ENCODE results near the gene GALR1.

Gene GALR1

DNA sequence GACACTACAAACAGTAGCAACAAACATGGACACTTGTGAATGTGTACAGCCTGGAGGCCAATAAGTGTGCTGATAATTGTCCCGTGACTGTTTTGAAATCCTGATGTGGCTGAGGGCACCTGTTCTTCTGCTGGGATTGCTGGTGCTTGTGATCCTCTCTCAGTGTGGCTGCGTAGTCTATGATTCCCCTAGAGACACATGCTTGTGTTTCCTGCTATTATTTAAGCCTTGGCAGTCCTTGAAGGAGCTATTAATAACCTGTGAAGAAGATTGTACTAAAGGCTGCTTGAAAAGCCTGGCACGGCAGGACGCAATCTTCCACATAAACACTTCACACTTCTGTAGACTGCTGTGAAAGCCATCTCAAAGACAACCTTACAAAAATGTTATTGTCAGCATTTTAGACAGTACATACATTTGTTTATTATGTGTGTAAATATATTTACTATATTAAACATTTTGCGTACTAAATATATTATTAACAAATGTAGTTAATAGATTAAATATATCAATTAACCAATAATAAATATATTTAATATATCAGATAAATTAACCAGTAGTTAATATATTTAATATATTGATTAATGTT is 71.4 kb downstream of the GALR1 start:
- no peak for DNase-seq

DNA sequence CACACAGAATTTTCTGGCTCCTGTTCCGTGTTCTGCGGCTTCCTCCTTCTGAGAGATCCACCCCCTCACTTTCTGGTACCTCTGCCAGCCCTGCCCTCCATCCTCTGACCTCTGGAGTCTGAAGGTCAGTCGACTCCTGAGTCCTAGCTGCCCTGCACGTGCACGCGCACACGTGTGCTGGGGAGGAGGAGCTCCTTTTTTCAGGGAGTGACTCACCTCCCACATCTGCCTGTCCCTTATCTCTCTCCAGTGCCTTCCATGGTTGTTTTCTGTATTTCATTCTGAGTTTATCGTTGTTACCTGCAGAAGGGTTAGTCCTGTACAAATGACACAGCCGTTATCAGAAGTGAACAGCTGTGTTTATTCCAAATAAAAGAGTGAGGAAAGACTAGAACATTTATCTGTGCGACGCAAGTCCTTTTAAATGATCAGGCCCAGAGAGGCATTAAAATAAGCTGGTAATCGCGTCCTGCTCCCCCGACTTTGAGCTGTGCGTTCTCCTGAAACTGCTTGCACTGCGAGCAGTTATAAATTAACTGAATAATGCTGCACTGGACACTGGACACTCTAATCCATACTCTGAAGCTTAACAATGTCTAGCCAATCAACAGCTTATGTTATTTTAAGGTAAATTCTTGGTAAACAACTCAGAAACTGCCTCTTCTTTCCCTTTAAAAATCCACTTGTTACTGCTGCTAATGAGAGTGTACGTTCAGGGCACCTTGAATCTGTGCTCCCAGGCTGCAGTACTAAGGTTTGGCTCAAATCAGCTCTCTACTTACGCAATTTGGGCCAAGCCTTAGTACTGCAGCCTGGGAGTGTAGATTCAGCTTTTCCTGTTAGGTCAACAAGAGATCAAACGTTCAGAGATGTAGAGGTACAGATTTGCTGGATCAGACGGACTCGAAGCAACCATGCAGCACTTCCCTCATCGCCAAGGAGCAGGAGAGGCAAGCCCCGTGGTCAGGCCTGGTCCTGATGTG is 72.5 kb downstream of the GALR1 start:
- DNase-seq: no peak

DNA sequence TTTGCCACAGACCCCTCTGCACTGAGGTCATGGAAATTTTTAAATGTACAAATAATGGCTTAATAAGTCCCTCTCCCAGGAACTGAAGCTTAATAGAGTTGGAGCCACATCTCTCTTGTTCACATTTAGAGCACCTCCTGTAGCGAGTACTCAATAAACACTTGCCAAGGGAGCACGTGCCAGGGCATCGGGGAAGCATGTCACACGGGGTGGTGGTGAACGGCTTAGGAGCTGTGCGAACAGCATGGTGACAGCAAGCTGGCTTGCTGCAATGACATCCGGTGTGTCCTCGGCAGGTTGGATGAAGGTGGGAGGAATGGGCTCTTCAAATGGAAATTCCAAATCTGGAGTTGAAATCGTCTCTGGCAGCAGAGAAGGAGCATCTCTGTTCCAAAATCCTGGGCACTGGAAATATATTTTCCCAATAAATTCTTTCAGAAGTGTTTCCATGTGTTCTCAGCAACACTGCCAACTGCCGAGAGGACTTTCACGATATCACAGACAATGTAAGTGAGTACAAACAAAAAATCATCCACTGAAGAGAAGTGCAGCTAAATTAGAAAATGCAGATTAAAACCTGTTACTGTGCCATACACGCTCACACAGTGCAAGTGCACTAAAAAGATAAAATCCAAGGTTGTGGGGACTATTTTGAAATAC is 74.1 kb downstream of the GALR1 start:
- DNase-seq: no peak
